HepG2 (cell line): ENCODE measurements around the gene HTRA2. TPM values are rescaled to one million over a fixed set of nuclear protein-coding genes. Genes with fewer than 3 reads are reported as not detected.

Source experiments
- AFF4 ChIP-seq: sonication (generic); formaldehyde crosslinking; IDR thresholded peaks from 2 replicates; pipeline ENCODE4 v1.4.0; 2020; ENCODE audit warnings: missing genetic modification reagents
- BHLHE40 ChIP-seq: IDR thresholded peaks from 2 replicates; pipeline ENCODE4 v1.6.1; 2011; ENCODE audit warnings: low read length, improper control_type of control experiment
- CBFB ChIP-seq: sonication (generic); formaldehyde crosslinking; IDR thresholded peaks from 2 replicates; pipeline ENCODE4 v1.4.0; 2020; ENCODE audit warnings: missing genetic modification reagents
- HNF4A ChIP-seq: sonication (generic); formaldehyde crosslinking; IDR thresholded peaks from 2 replicates; pipeline ENCODE4 v1.4.0; 2020; ENCODE audit warnings: missing genetic modification reagents
- MED1 ChIP-seq: sonication (generic); formaldehyde crosslinking; IDR thresholded peaks from 2 replicates; pipeline ENCODE4 v1.4.0; 2020; ENCODE audit warnings: missing genetic modification reagents
- MED8 ChIP-seq: sonication (generic); formaldehyde crosslinking; IDR thresholded peaks from 2 replicates; pipeline ENCODE4 v1.8.1; 2023; ENCODE audit warnings: mild to moderate bottlenecking, missing genetic modification reagents; ENCODE audit not compliant: insufficient replicate concordance
- NFKB2 ChIP-seq: sonication (generic); formaldehyde crosslinking; IDR thresholded peaks from 2 replicates; pipeline ENCODE4 v1.4.0; 2020; ENCODE audit warnings: missing genetic modification reagents, borderline replicate concordance
- PBX3 ChIP-seq: sonication (generic); formaldehyde crosslinking; IDR thresholded peaks from 2 replicates; pipeline ENCODE4 v1.8.1; 2023; ENCODE audit warnings: missing genetic modification reagents, inconsistent platforms, borderline replicate concordance
- POLR2AphosphoS5 ChIP-seq: IDR thresholded peaks from 2 replicates; pipeline ENCODE4 v1.6.1; 2012; ENCODE audit warnings: low read depth, low read length
- REPIN1 ChIP-seq: sonication (generic); formaldehyde crosslinking; IDR thresholded peaks from 2 replicates; pipeline ENCODE4 v1.8.0; 2022; ENCODE audit warnings: missing genetic modification reagents, low read depth, mild to moderate bottlenecking, borderline replicate concordance
- SIN3B ChIP-seq: fragments of 150-350 bp; IDR thresholded peaks from 2 replicates; pipeline ENCODE4 v1.6.1; 2014; ENCODE audit warnings: low read length
- SP5 ChIP-seq: IDR thresholded peaks from 2 replicates; pipeline ENCODE4 v1.6.1; 2016; ENCODE audit warnings: low read depth, borderline replicate concordance
- SRSF9 ChIP-seq: fragments of 200-400 bp; formaldehyde crosslinking; IDR thresholded peaks from 2 replicates; pipeline ENCODE4 v1.6.1; 2018; ENCODE audit warnings: borderline replicate concordance, mild to moderate bottlenecking, low read depth, low read length; ENCODE audit not compliant: insufficient read depth, poor library complexity, severe bottlenecking
- SSRP1 ChIP-seq: IDR thresholded peaks from 2 replicates; pipeline ENCODE4 v1.6.1; 2016; ENCODE audit warnings: control low read depth
- TEAD3 ChIP-seq: optimal IDR thresholded peaks from 2 replicates; pipeline ENCODE3; 2016; ENCODE audit warnings: borderline replicate concordance
- TEF ChIP-seq: sonication (generic); formaldehyde crosslinking; IDR thresholded peaks from 2 replicates; pipeline ENCODE4 v1.5.0; 2020; ENCODE audit warnings: missing genetic modification reagents
- TOPORS ChIP-seq: sonication (generic); formaldehyde crosslinking; IDR thresholded peaks from 2 replicates; pipeline ENCODE4 v1.8.0; 2023; ENCODE audit warnings: mild to moderate bottlenecking, missing genetic modification reagents
- UBTF ChIP-seq: sonication (generic); formaldehyde crosslinking; IDR thresholded peaks from 2 replicates; pipeline ENCODE4 v1.4.0; 2020; ENCODE audit warnings: mild to moderate bottlenecking, missing genetic modification reagents
- ZNF225 ChIP-seq: sonication (generic); formaldehyde crosslinking; IDR thresholded peaks from 2 replicates; pipeline ENCODE4 v1.4.0; 2020; ENCODE audit warnings: mild to moderate bottlenecking, missing genetic modification reagents
- ZNF264 ChIP-seq: sonication (generic); formaldehyde crosslinking; IDR thresholded peaks from 2 replicates; pipeline ENCODE4 v1.4.0; 2020; ENCODE audit warnings: missing genetic modification reagents
- ZNF737 ChIP-seq: sonication (generic); formaldehyde crosslinking; IDR thresholded peaks from 2 replicates; pipeline ENCODE4 v1.5.0; 2020; ENCODE audit warnings: missing genetic modification reagents, mild to moderate bottlenecking, borderline replicate concordance
- ZNF816 ChIP-seq: sonication (generic); formaldehyde crosslinking; IDR thresholded peaks from 2 replicates; pipeline ENCODE4 v1.8.0; 2022; ENCODE audit warnings: missing genetic modification reagents, mild to moderate bottlenecking, borderline replicate concordance
- polyA plus RNA-seq, 8 experiments: library from polyadenylated mRNA; depleted of rRNA in 3 of 8; stranded (reverse) in 7 of 8; unstranded in 1 of 8; fragments of >200 nt; fragmentation: Illumina TruSeq in 4 of 8; extraction: Trizol in 4 of 8; gene quantifications; 2 replicates each; pipeline versions ENCODE4 v1.2.1 to v1.2.3, GENCODE V29; 2011 to 2016; ENCODE audit warnings: low read depth in 4 of 8, missing spikeins in 1 of 8, mixed read lengths in 1 of 8; ENCODE audit not compliant: insufficient read depth in 1 of 8
- total RNA-seq, 5 experiments: library from RNA; depleted of rRNA; stranded (reverse); fragments of >200 nt; fragmentation: Illumina TruSeq; extraction: Trizol; gene quantifications; 2 replicates each; pipeline ENCODE4 v1.2.3, GENCODE V29; 2016; ENCODE audit warnings: low read depth in 1 of 5

HTRA2 gene
- total and polyA plus RNA-seq, 2 of the 13 experiments (the other 11 are each of a cell fraction or from before 2014, with no cell fraction given) = 47.7 to 50.3 TPM

- TF ChIP-seq ZNF225 (CRISPR knock-in tag) (no peak; the same call in none of the 2 replicates), ZNF264 (CRISPR knock-in tag) (no peak; the same call in 1 of the 2 replicates), SRSF9 (no peak), TOPORS (CRISPR knock-in tag) (no peak; the same call in 1 of the 2 replicates), SIN3B (peak; percentile 98), ZNF816 (CRISPR knock-in tag) (peak; percentile 75; the same call in 1 of the 2 replicates), HNF4A (peak; percentile 93), BHLHE40 (no peak), AFF4 (CRISPR knock-in tag) (peak; percentile 15), SP5 (CRISPR knock-in tag) (peak; percentile 83), SSRP1 (peak; percentile 82; the same call in 1 of the 2 replicates), CBFB (CRISPR knock-in tag) (0 out of 2 replicates have a peak, but pooled peaks have one; percentile 44), UBTF (CRISPR knock-in tag) (peak; percentile 92), TEAD3 (CRISPR knock-in tag) (peak; percentile 46), TEF (CRISPR knock-in tag) (no peak), PBX3 (CRISPR knock-in tag) (peak; percentile 54; the same call in 1 of the 2 replicates), REPIN1 (CRISPR knock-in tag) (peak; percentile 90), NFKB2 (CRISPR knock-in tag) (peak; percentile 92; the same call in 1 of the 2 replicates), POLR2AphosphoS5 (peak; percentile 92), ZNF737 (no peak; the same call in 1 of the 2 replicates), MED8 (CRISPR knock-in tag) (peak; percentile 91), MED1 (CRISPR knock-in tag) (peak; percentile 75)
Measured at GRCh38 chr2:74482801-74483674, 46.7 kb upstream of the HTRA2 start, which contains the start of the genes CCDC142 and TTC31 (continued).
